Mucosa of rectum (tissue), 2 donors: ENCODE data around the gene SLC29A1.

Source experiments
- H3K27ac ChIP-seq, 2 donors: one replicate each; pipeline ENCODE4 v1.7.0; 2013; ENCODE audit warnings: inconsistent platforms in 2 of 2, low read depth in 2 of 2, low read length in 2 of 2
- H3K27me3 ChIP-seq, 2 donors: one replicate each; pipeline ENCODE4 v1.7.0; 2013; ENCODE audit warnings: low read length in 2 of 2; ENCODE audit not compliant: control insufficient read depth in 2 of 2, insufficient read depth in 2 of 2
- H3K36me3 ChIP-seq, 2 donors: one replicate each; pipeline ENCODE4 v1.7.0; 2013; ENCODE audit warnings: low read length in 2 of 2; ENCODE audit not compliant: control insufficient read depth in 2 of 2, insufficient read depth in 2 of 2
- H3K4me1 ChIP-seq, 2 donors: one replicate each; pipeline ENCODE4 v1.7.0; 2013; ENCODE audit warnings: low read length in 2 of 2, mild to moderate bottlenecking in 1 of 2; ENCODE audit not compliant: control insufficient read depth in 2 of 2, insufficient read depth in 2 of 2
- H3K4me3 ChIP-seq, 2 donors: one replicate each; pipeline ENCODE4 v1.7.0; 2013; ENCODE audit warnings: low read length in 2 of 2
- H3K9ac ChIP-seq, 2 donors: one replicate each; pipeline ENCODE4 v1.7.0; 2013; ENCODE audit warnings: low read length in 2 of 2, low read depth in 1 of 2, mild to moderate bottlenecking in 1 of 2
- H3K9me3 ChIP-seq, 2 donors: one replicate each; pipeline ENCODE4 v1.7.0; 2013; ENCODE audit warnings: low read length in 2 of 2; ENCODE audit not compliant: control insufficient read depth in 2 of 2
- donor health status: healthy.
- donor health status: Normal muscosa, but diverticular disease.

SLC29A1 gene

DNA sequence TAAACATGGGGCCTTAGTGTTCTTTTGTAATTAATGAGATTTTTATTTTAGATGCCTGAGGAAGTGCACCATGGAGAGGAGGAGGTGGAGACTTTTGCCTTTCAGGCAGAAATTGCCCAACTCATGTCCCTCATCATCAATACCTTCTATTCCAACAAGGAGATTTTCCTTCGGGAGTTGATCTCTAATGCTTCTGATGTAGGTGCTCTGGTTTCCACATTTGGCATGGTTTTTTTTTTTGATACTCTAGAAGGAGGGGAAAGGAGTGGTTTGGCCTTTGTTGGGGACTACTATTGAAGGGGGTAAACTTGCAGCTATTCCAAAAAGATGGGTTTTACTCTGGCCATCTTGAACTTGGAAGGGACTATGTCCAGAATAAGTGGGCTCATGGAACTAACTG lies 25.2 kb downstream of the SLC29A1 start:
- Histone ChIP-seq H3K9ac (peak overlapping the region; percentile 83 to 100), H3K36me3 (peaks cover 44 to 45% of the 10 kb centered on the region in 2 donors), H3K9me3 (no peaks in the 10 kb centered on the region), H3K27ac (peak overlapping the region; percentile 96 to 97), H3K27me3 (no peaks in the 10 kb centered on the region), H3K4me3 (peak overlapping the region; percentile 84 to 100), H3K4me1 (peaks cover 7 to 15% of the 10 kb centered on the region in 2 donors)

GRCh38 chr6:44249082-44249748 lies 25.8 kb downstream of the SLC29A1 start:
- Histone ChIP-seq H3K9ac (no peak overlapping the region), H3K36me3 (peaks cover 50 to 52% of the 10 kb centered on the region in 2 donors), H3K4me1 (peaks cover 7 to 15% of the 10 kb centered on the region in 2 donors), H3K9me3 (no peaks in the 10 kb centered on the region), H3K4me3 (no peak overlapping the region), H3K27ac (no peak overlapping the region), H3K27me3 (no peaks in the 10 kb centered on the region)

DNA sequence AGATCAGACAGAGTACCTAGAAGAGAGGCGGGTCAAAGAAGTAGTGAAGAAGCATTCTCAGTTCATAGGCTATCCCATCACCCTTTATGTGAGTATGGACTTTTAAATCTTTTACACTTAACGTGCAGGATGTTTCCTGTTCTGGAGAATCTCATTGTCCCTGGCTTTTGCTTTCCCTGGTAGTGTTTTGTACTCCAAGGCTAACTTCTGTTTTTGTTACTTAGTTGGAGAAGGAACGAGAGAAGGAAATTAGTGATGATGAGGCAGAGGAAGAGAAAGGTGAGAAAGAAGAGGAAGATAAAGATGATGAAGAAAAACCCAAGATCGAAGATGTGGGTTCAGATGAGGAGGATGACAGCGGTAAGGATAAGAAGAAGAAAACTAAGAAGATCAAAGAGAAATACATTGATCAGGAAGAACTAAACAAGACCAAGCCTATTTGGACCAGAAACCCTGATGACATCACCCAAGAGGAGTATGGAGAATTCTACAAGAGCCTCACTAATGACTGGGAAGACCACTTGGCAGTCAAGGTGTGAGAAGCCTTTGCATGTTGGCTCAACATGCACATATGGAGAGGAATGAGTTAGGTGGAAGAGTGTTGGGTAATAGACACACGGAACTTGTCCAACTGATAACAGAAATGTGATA lies 26.8 kb downstream of the SLC29A1 start:
- no peaks in the 10 kb centered on the region for H3K9me3 ChIP-seq
- no peak overlapping the region for H3K9ac ChIP-seq
- peaks cover 7 to 15% of the 10 kb centered on the region in 2 donors for H3K4me1 ChIP-seq
- no peak overlapping the region for H3K27ac ChIP-seq
- H3K4me3 ChIP-seq: no peak overlapping the region
- H3K27me3 ChIP-seq: no peaks in the 10 kb centered on the region
- peaks cover 60 to 62% of the 10 kb centered on the region in 2 donors for H3K36me3 ChIP-seq

GRCh38 chr6:44250718-44251123 lies 27.3 kb downstream of the SLC29A1 start:
- Histone ChIP-seq H3K36me3 (peaks cover 61 to 65% of the 10 kb centered on the region in 2 donors), H3K27ac (no peak overlapping the region), H3K4me3 (no peak overlapping the region), H3K9ac (no peak overlapping the region), H3K9me3 (no peaks in the 10 kb centered on the region), H3K27me3 (no peaks in the 10 kb centered on the region), H3K4me1 (peaks cover 5 to 13% of the 10 kb centered on the region in 2 donors)

- H3K4me1 ChIP-seq: peaks cover 15 to 17% of the 10 kb centered on the region in 2 donors
- H3K9me3 ChIP-seq: no peaks in the 10 kb centered on the region
- H3K27ac ChIP-seq: no peak overlapping the region
- no peaks in the 10 kb centered on the region for H3K27me3 ChIP-seq
- peaks cover 61 to 65% of the 10 kb centered on the region in 2 donors for H3K36me3 ChIP-seq
- no peak overlapping the region for H3K4me3 ChIP-seq
- H3K9ac ChIP-seq: no peak overlapping the region
Measured at GRCh38 chr6:44251576-44252524, 28.5 kb downstream of the SLC29A1 start.

DNA sequence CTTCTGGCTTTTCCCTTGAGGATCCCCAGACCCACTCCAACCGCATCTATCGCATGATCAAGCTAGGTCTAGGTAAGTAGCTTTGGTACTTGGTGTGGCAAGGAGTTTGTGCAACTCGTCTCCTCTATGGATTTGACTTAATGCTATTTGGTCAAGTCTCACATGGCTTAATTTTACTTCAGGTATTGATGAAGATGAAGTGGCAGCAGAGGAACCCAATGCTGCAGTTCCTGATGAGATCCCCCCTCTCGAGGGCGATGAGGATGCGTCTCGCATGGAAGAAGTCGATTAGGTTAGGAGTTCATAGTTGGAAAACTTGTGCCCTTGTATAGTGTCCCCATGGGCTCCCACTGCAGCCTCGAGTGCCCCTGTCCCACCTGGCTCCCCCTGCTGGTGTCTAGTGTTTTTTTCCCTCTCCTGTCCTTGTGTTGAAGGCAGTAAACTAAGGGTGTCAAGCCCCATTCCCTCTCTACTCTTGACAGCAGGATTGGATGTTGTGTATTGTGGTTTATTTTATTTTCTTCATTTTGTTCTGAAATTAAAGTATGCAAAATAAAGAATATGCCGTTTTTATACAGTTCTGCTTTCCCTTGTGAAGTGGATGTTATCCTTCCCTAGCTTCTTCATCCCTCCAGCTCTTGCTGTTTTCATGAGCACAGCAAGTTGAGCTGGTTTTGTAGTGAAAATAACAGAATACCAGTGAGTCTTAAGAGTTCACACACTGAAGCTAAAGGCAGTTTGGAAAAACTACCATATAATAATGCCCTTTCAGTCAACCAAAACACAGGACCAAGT lies 30.1 kb downstream of the SLC29A1 start:
- Histone ChIP-seq H3K9ac (no peak overlapping the region), H3K4me1 (peaks cover 17 to 18% of the 10 kb centered on the region in 2 donors), H3K27ac (no peak overlapping the region), H3K27me3 (no peaks in the 10 kb centered on the region), H3K4me3 (no peak overlapping the region), H3K9me3 (no peaks in the 10 kb centered on the region), H3K36me3 (peaks cover 61 to 65% of the 10 kb centered on the region in 2 donors)

- H3K27ac ChIP-seq: no peak overlapping the region
- no peak overlapping the region for H3K4me3 ChIP-seq
- no peaks in the 10 kb centered on the region for H3K9me3 ChIP-seq
- no peaks in the 10 kb centered on the region for H3K27me3 ChIP-seq
- H3K4me1 ChIP-seq: peaks cover 16 to 19% of the 10 kb centered on the region in 2 donors
- H3K9ac ChIP-seq: no peak overlapping the region
- peaks cover 55 to 62% of the 10 kb centered on the region in 2 donors for H3K36me3 ChIP-seq
Measured at GRCh38 chr6:44254191-44255104, 31.1 kb downstream of the SLC29A1 start.

GRCh38 chr6:44255105-44255808 lies 31.9 kb downstream of the SLC29A1 start:
- H3K27me3 ChIP-seq: no peaks in the 10 kb centered on the region
- no peak overlapping the region for H3K9ac ChIP-seq
- no peaks in the 10 kb centered on the region for H3K9me3 ChIP-seq
- peaks cover 16 to 19% of the 10 kb centered on the region in 2 donors for H3K4me1 ChIP-seq
- H3K27ac ChIP-seq: no peak overlapping the region
- peaks cover 49 to 62% of the 10 kb centered on the region in 2 donors for H3K36me3 ChIP-seq
- no peak overlapping the region for H3K4me3 ChIP-seq
